Left renal cortex interstitium (tissue), 4 donors: Measurements from ENCODE around the gene OR5K1. TPM values are rescaled to one million over a fixed set of nuclear protein-coding genes. Genes with fewer than 3 reads are reported as not detected.

Source experiments
- DNase-seq, 4 donors: peaks; one replicate each; pipeline ENCODE4 v3.0.0-alpha.2; 2013; ENCODE audit warnings: low read depth in 4 of 4, low spot score in 2 of 4, missing footprints in 1 of 4
- polyA plus RNA-seq, 4 donors: library from polyadenylated mRNA; unstranded; fragments of 120-200 nt; gene quantifications; one replicate each; pipeline ENCODE4 v1.2.1, GENCODE V29; 2013; ENCODE audit not compliant: insufficient read length in 4 of 4

OR5K1 gene
- polyA plus RNA-seq, 4 donors, result not detected

- no peak for DNase-seq
Measured at GRCh38 chr3:98513736-98514135, 50.7 kb downstream of the OR5K1 start.

GRCh38 chr3:98514948-98515347 is 51.9 kb downstream of the OR5K1 start:
- DNase-seq, result no peak

GRCh38 chr3:98518816-98519215 is 55.8 kb downstream of the OR5K1 start:
- DNase-seq, result no peak

GRCh38 chr3:98519351-98519750 is 56.4 kb downstream of the OR5K1 start:
- DNase-seq, result no peak

GRCh38 chr3:98521897-98522543 is 59.0 kb downstream of the OR5K1 start:
- DNase-seq, result peak in 3 of 4 donors; percentile 41 to 75 (median 53)

Other genes starting within 250 kb of the OR5K1 start
- not detected for gene OR5H6, start 199.0 kb upstream of the OR5K1 start, polyA plus RNA-seq
- not detected for gene OR5H2, start 180.7 kb upstream of the OR5K1 start, polyA plus RNA-seq
- gene OR5K4, start 109.3 kb upstream of the OR5K1 start, polyA plus RNA-seq, result not detected
- gene OR5K3, start 72.5 kb upstream of the OR5K1 start, polyA plus RNA-seq, result not detected
- gene OR5K2, start 34.5 kb downstream of the OR5K1 start, polyA plus RNA-seq, result under 1 TPM in 3 of 4 donors, not detected in 1; 0.16 to 0.98 (median 0.18) TPM
- gene CLDND1, start 59.7 kb downstream of the OR5K1 start, polyA plus RNA-seq, result 100 to 1,000 TPM; 139 to 181 (median 158) TPM
- gene GPR15, start 68.8 kb downstream of the OR5K1 start, polyA plus RNA-seq, result not detected
- 10 to 100 TPM; 22.2 to 28.6 (median 23.5) TPM for gene CPOX, start 130.4 kb downstream of the OR5K1 start, polyA plus RNA-seq